SK-N-SH (cell line): ENCODE measurements around the gene MUS81. TPM values are rescaled to one million over a fixed set of nuclear protein-coding genes. Genes with fewer than 3 reads are reported as not detected.

Source experiments
- CTCF ChIA-PET: fragments of 300-600, 350-600 bp; formaldehyde crosslinking; extraction: SDS; loops from one replicate; lab custom pipeline; 2021; lab: Yijun Ruan, JAX
- POLR2A ChIA-PET: fragments of 350-600 bp; sonication (Branson Sonifier 250); formaldehyde crosslinking; extraction: SDS; loops from one replicate; lab custom pipeline; 2020; ENCODE audit warnings: antibody characterized with exemption, inconsistent platforms; lab: Yijun Ruan, JAX
- DNase-seq: peaks from one replicate; pipeline ENCODE4 v3.0.0; 2012
- H2AFZ ChIP-seq: fragments of 200-600 bp; sonication (generic); 2 replicates; pipeline ENCODE4 v1.8.1; 2016; ENCODE audit warnings: antibody characterized with exemption, mild to moderate bottlenecking, low read depth
- H3F3A ChIP-seq: fragments of 200-600 bp; sonication (generic); replicated peaks from 2 replicates; pipeline ENCODE3; 2016; ENCODE audit warnings: antibody characterized with exemption, mild to moderate bottlenecking; ENCODE audit not compliant: insufficient read depth
- H3K27ac ChIP-seq, 2 experiments: fragments of 200-500 bp in 1 of 2; fragments of 200-600 bp in 1 of 2; sonication (Bioruptor generic) in 1 of 2; sonication (generic), shearing (Covaris generic) in 1 of 2; 2 replicates each; pipeline versions ENCODE4 v1.5.1 to v1.6.1; 2014 to 2016; ENCODE audit warnings: low read depth in 2 of 2, inconsistent platforms in 1 of 2, low read length in 1 of 2, mild to moderate bottlenecking in 1 of 2, mixed read lengths in 1 of 2
- H3K27me3 ChIP-seq: fragments of 200-600 bp; sonication (generic), shearing (Covaris generic); 2 replicates; pipeline ENCODE4 v1.6.1; 2016; ENCODE audit warnings: mixed run types; ENCODE audit not compliant: insufficient read depth
- H3K36me3 ChIP-seq, 2 experiments: fragments of 200-500 bp in 1 of 2; fragments of 200-600 bp in 1 of 2; sonication (Bioruptor generic) in 1 of 2; sonication (generic) in 1 of 2; replicated peaks in 1 of 2; 2 replicates each; pipeline versions ENCODE3 to v1.5.1; 2014 to 2016; ENCODE audit warnings: low read length in 1 of 2, mild to moderate bottlenecking in 1 of 2; ENCODE audit not compliant: insufficient read depth in 2 of 2, control insufficient read depth in 1 of 2
- H3K4me1 ChIP-seq, 2 experiments: fragments of 200-500 bp in 1 of 2; fragments of 200-600 bp in 1 of 2; sonication (Bioruptor generic) in 1 of 2; sonication (generic), shearing (Covaris generic) in 1 of 2; 2 replicates each; pipeline versions ENCODE4 v1.5.1 to v1.6.1; 2014 to 2016; ENCODE audit warnings: low read depth in 1 of 2, low read length in 1 of 2, mixed run types in 1 of 2; ENCODE audit not compliant: insufficient read depth in 2 of 2, control insufficient read depth in 1 of 2
- H3K4me2 ChIP-seq: fragments of 200-600 bp; sonication (generic), shearing (Covaris generic); 2 replicates; pipeline ENCODE4 v1.6.1; 2017; ENCODE audit warnings: mixed run types
- H3K4me3 ChIP-seq, 2 experiments: fragments of 200-500 bp in 1 of 2; fragments of 200-600 bp in 1 of 2; sonication (Bioruptor generic) in 1 of 2; sonication (generic), shearing (Covaris generic) in 1 of 2; 2 replicates each; pipeline versions ENCODE4 v1.5.1 to v1.8.1; 2014 to 2016; ENCODE audit warnings: low read depth in 2 of 2, inconsistent platforms in 1 of 2, low read length in 1 of 2, mild to moderate bottlenecking in 1 of 2, mixed read lengths in 1 of 2, moderate library complexity in 1 of 2
- H3K79me2 ChIP-seq: fragments of 200-600 bp; sonication (generic); 2 replicates; pipeline ENCODE4 v1.8.1; 2017; ENCODE audit warnings: mild to moderate bottlenecking; ENCODE audit not compliant: insufficient read depth
- H3K9ac ChIP-seq: fragments of 200-600 bp; sonication (generic); 2 replicates; pipeline ENCODE4 v1.6.1; 2017; ENCODE audit warnings: mixed run types
- H3K9me2 ChIP-seq: fragments of 200-600 bp; sonication (generic); 2 replicates; pipeline ENCODE4 v1.6.1; 2017; ENCODE audit warnings: mixed run types
- H3K9me3 ChIP-seq: fragments of 200-600 bp; sonication (generic); 2 replicates; pipeline ENCODE4 v1.6.1; 2017; ENCODE audit warnings: mixed run types, mild to moderate bottlenecking, moderate library complexity
- H4K20me1 ChIP-seq: fragments of 200-600 bp; sonication (generic); 2 replicates; pipeline ENCODE4 v1.6.1; 2017; ENCODE audit warnings: mild to moderate bottlenecking, mixed run types; ENCODE audit not compliant: insufficient read depth
- EZH2phosphoT487 ChIP-seq: fragments of 200-600 bp; sonication (generic); IDR thresholded peaks from 2 replicates; pipeline ENCODE4 v1.6.1; 2017; ENCODE audit warnings: low read depth, mixed run types, mild to moderate bottlenecking, antibody characterized with exemption, moderate library complexity, borderline replicate concordance
- FOSL2 ChIP-seq: IDR thresholded peaks from 2 replicates; pipeline ENCODE4 v1.4.0; 2012; ENCODE audit warnings: low read depth, mild to moderate bottlenecking, moderate library complexity, borderline replicate concordance
- FOXJ3 ChIP-seq: sonication (generic); formaldehyde crosslinking; IDR thresholded peaks from 2 replicates; pipeline ENCODE4 v1.5.1; 2020; ENCODE audit warnings: mild to moderate bottlenecking, missing genetic modification reagents
- GABPA ChIP-seq: IDR thresholded peaks from 2 replicates; pipeline ENCODE4 v1.4.0; 2012; ENCODE audit warnings: low read depth, mild to moderate bottlenecking
- GATA2 ChIP-seq: sonication (generic); formaldehyde crosslinking; IDR thresholded peaks from 2 replicates; pipeline ENCODE4 v1.5.0; 2020; ENCODE audit warnings: mild to moderate bottlenecking, missing genetic modification reagents
- MAX ChIP-seq: IDR thresholded peaks from 2 replicates; pipeline ENCODE4 v1.4.0; 2012; ENCODE audit warnings: low read depth
- NFIC ChIP-seq: IDR thresholded peaks from 2 replicates; pipeline ENCODE4 v1.4.0; 2012; ENCODE audit warnings: borderline replicate concordance
- NRF1 ChIP-seq: IDR thresholded peaks from 2 replicates; pipeline ENCODE4 v1.6.1; 2012; ENCODE audit warnings: low read depth, mild to moderate bottlenecking, low read length
- PBX3 ChIP-seq: IDR thresholded peaks from 2 replicates; pipeline ENCODE4; 2012
- RAD21 ChIP-seq: IDR thresholded peaks from 2 replicates; pipeline ENCODE4 v1.6.1; 2012; ENCODE audit warnings: mild to moderate bottlenecking, low read length
- RCOR1 ChIP-seq: fragments of 150-350 bp; IDR thresholded peaks from 2 replicates; pipeline ENCODE4 v1.6.1; 2017; ENCODE audit warnings: antibody characterized with exemption, low read length
- RFX5 ChIP-seq: IDR thresholded peaks from 2 replicates; pipeline ENCODE4 v1.6.1; 2012; ENCODE audit warnings: mild to moderate bottlenecking, improper control_type of control experiment, low read length
- YY1 ChIP-seq: IDR thresholded peaks from 2 replicates; pipeline ENCODE4 v1.4.0; 2012; ENCODE audit warnings: low read depth, mild to moderate bottlenecking
- WGBS: methylation state at CpG from one replicate; pipeline ENCODE4 v1.1.6; 2017; ENCODE audit warnings: low lambda C conversion rate; 5-methylcytosine and 5-hydroxymethylcytosine counted together
- polyA plus RNA-seq, 3 experiments: library from polyadenylated mRNA; depleted of rRNA; stranded (reverse); fragments of >200 nt; gene quantifications; 2 replicates each; pipeline ENCODE4 v1.2.3, GENCODE V29; 2012
- TF ChIP-seq, protein P1 (sequence below): IDR thresholded peaks from 2 replicates; pipeline ENCODE4 v1.4.0; 2012; ENCODE audit warnings: low read depth, borderline replicate concordance

The MUS81 gene
- polyA plus RNA-seq, 1 of the 3 experiments (the other 2 are of a cell fraction), result 58.2 TPM

DNA sequence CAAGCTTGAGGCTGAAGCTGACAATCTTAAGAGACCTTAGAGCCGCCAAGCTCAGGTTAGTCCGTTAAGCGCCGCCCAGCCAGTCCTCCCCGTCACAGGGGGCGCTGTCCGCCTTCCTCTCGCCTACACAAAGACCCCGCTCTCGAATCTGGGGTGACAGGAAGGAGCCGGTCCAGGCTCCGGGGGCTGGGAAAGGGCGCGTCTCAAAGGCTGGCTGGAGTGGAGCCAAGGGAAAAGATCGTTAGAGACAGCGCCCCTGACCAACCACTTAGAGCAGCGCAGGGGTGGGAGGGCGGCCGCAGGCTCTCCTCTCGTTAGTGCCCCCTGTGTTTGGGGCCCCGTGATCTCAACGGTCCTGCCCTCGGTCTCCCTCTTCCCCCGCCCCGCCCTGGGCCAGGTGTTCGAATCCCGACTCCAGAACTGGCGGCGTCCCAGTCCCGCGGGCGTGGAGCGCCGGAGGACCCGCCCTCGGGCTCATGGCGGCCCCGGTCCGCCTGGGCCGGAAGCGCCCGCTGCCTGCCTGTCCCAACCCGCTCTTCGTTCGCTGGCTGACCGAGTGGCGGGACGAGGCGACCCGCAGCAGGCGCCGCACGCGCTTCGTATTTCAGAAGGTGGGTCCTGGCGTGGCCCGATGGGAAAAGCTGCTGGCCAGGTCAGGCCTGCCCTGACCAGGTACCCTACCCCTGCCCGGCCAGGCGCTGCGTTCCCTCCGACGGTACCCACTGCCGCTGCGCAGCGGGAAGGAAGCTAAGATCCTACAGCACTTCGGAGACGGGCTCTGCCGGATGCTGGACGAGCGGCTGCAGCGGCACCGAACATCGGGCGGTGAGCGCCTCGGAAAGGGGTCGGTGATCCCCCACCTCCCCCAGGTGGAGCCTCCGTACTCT, at the start of gene MUS81 (continued):
- no peak for TF ChIP-seq FOXJ3 (CRISPR knock-in tag)
- no peak for TF ChIP-seq GATA2
- TF ChIP-seq, protein P1, sequence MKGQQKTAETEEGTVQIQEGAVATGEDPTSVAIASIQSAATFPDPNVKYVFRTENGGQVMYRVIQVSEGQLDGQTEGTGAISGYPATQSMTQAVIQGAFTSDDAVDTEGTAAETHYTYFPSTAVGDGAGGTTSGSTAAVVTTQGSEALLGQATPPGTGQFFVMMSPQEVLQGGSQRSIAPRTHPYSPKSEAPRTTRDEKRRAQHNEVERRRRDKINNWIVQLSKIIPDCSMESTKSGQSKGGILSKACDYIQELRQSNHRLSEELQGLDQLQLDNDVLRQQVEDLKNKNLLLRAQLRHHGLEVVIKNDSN, result peak; percentile 51; the same call in 1 of the 2 replicates
- TF ChIP-seq RCOR1, result peak; percentile 64
- TF ChIP-seq YY1, result peak; percentile 83
- TF ChIP-seq GABPA, result peak; percentile 84
- TF ChIP-seq MAX, result peak; percentile 89
- peak; percentile 84 for TF ChIP-seq PBX3
- TF ChIP-seq FOSL2, result no peak
- TF ChIP-seq RFX5, result 0 out of 2 replicates have a peak, but pooled peaks have one; percentile 49
- TF ChIP-seq EZH2phosphoT487, result no peak

DNA sequence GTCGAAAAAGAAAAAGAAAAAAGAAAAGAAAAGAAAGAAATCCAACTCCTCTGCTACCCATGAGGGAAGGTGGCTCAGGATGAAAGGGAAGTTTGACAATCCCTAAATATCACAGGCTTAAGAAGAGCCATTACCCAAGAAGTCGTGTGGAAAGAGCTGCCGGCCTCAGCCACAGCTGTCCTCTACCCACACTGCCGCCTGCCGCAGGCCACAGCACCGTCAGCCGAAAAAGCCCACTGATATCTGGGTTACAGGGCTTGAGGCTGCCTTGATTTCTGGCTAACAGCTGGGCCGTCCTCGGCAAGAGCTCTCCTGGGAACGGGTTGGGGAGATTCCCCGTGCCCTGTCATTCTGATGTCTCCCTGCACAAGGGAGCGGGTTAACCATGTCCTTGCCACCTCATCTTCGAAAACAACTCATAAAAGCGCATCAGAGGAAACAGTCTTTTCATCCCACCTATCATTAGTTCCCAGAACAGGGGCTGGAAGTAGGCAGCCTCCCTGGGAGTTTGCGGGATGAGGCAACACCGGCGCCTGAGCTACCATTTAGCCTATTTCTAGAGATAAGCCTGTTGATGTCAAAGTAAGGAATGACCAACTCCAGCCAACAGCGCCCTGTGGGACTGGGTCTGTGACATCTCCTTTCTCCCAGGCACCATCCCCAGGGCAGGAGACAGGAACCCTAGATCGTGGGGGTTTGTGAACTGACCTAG, 48.3 kb upstream of the MUS81 start:
- Histone ChIP-seq H3K4me2 (no peak overlapping the region), H3F3A (no peaks in the 10 kb centered on the region), H3K36me3 (no peaks in the 10 kb centered on the region), H3K79me2 (no peaks in the 10 kb centered on the region), H3K4me3 (no peak overlapping the region), H4K20me1 (no peaks in the 10 kb centered on the region), H3K9ac (no peak overlapping the region), H3K4me1 (peaks cover 0 to 3% of the 10 kb centered on the region in 2 experiments; a peak in 1 of 4 replicates), H3K9me3 (no peaks in the 10 kb centered on the region), H3K27ac (no peak overlapping the region), H3K27me3 (peaks cover 18% of the 10 kb centered on the region; the same call in 1 of the 2 replicates), H3K9me2 (no peaks in the 10 kb centered on the region), H2AFZ (no peak overlapping the region)
- no peak for DNase-seq
- WGBS, result 62% methylated on average over 19 of the region's 19 CpGs
- ChIA-PET CTCF (interaction anchor here (0.8 to 3.1 kb wide), 7 partner anchors 15 to 106 kb away, joined by 3 to 14 read pairs (median 4); partner anchors contain the start of genes AP5B1 and KAT5), POLR2A (interaction anchor here (1.5 kb wide), 1 partner anchor 100 kb away, joined by 3 read pairs; the partner anchor contains the start of gene KAT5)
- TF ChIP-seq NRF1 (no peak), NFIC (no peak), RAD21 (no peak)
